Esophagus muscularis mucosa (tissue), 4 donors: ENCODE measurements around the gene ZNF480. TPM values are rescaled to one million over a fixed set of nuclear protein-coding genes. Genes with fewer than 3 reads are reported as not detected.
"Not testable (repeated sequence)": the region's sequence is repeated elsewhere in the genome, so short reads cannot be mapped to it uniquely, and the experiment has no call there.

Source experiments
- DNase-seq: peaks from one replicate; pipeline ENCODE4 v3.0.0-alpha.2; 2017; ENCODE audit errors: extremely low spot score
- H3K27ac ChIP-seq, 4 donors: fragments of 200-600 bp; sonication (generic); replicated peaks in 1 of 4; 1 replicate in 3 of 4; 2 replicates in 1 of 4; pipeline ENCODE4 v1.5.1; 2016 to 2019; ENCODE audit warnings: mild to moderate bottlenecking in 1 of 4
- H3K27me3 ChIP-seq, 4 donors: fragments of 200-600 bp; sonication (generic); one replicate each; pipeline versions ENCODE4 v1.5.1 to v1.6.0; 2016 to 2019
- H3K36me3 ChIP-seq, 4 donors: fragments of 200-600 bp; sonication (generic); one replicate each; pipeline ENCODE4 v1.5.1; 2016 to 2019
- H3K4me1 ChIP-seq, 4 donors: fragments of 200-600 bp; sonication (generic); one replicate each; pipeline ENCODE4 v1.5.1; 2016 to 2019
- H3K4me3 ChIP-seq, 4 donors: fragments of 200-600 bp; sonication (generic); 1 replicate in 2 of 4; 2 replicates in 2 of 4; pipeline ENCODE4 v1.5.1; 2016 to 2019; ENCODE audit warnings: mild to moderate bottlenecking in 4 of 4, moderate library complexity in 1 of 4
- H3K9me3 ChIP-seq, 4 donors: fragments of 200-600 bp; sonication (generic); 1 replicate in 3 of 4; 2 replicates in 1 of 4; pipeline ENCODE4 v1.5.1; 2016 to 2019
- EP300 ChIP-seq: sonication (generic); formaldehyde crosslinking; IDR thresholded peaks from one replicate; pipeline ENCODE4 v1.6.1; 2017; ENCODE audit warnings: antibody characterized with exemption
- POLR2A ChIP-seq: fragments of 450-650 bp; IDR thresholded peaks from one replicate; pipeline ENCODE4 v1.6.1; 2017; ENCODE audit warnings: antibody characterized with exemption, moderate library complexity, mild to moderate bottlenecking, low read depth
- POLR2AphosphoS5 ChIP-seq, 2 donors: sonication (generic); formaldehyde crosslinking; IDR thresholded peaks; one replicate each; pipeline ENCODE4 v1.6.1; 2017; ENCODE audit warnings: antibody characterized with exemption in 2 of 2
- WGBS: methylation state at CpG from one replicate; pipeline ENCODE4 v1.1.5; 2018; 5-methylcytosine and 5-hydroxymethylcytosine counted together
- intact Hi-C: fragments of 100-400 bp; cut with DNase I; formaldehyde crosslinking; loops from one replicate; pipeline ENCODE4 v1.15.1; 2023
- total RNA-seq, 4 donors: library from RNA; depleted of rRNA; stranded (reverse); fragments of >200 nt; gene quantifications; one replicate each; pipeline versions ENCODE4 v1.1.0 to v1.2.1, GENCODE V29; 2016
- TF ChIP-seq, protein P1 (sequence below), 3 experiments: fragments of 200-600 bp in 2 of 3; fragments of 450-650 bp in 1 of 3; sonication (generic) in 2 of 3; IDR thresholded peaks; one replicate each; pipeline ENCODE4 v1.5.1; 2017 to 2019; ENCODE audit warnings: antibody characterized with exemption in 3 of 3, mild to moderate bottlenecking in 2 of 3, moderate library complexity in 1 of 3

ZNF480 gene
- total RNA-seq, 4 donors from 2014 or later = 6.0 to 10.0 (median 7.2) TPM

DNA sequence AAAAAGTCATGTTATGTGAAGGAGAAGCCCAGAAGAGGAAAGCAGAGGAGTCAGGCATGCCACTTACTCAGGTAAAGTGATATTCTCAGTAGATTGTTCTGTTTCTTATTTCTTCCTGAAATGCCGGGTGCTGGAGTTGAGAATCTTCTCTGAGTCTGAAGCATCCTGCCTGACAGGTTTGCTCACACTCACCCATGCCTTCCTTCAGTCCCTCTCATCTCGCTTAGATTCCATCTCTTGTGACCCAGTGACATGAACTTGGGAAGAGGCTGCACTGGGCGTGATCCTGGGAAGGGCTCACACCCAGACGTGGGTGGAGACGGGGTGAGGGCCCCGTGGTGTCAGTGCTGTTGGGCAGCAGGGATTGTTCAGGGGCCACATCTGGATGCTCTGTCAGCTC, 19.5 kb upstream of the ZNF480 start:
- peaks cover 2 to 26% (median 12%) of the 10 kb centered on the region in 4 donors for H3K36me3 ChIP-seq
- no peak for TF ChIP-seq POLR2AphosphoS5 (IDR thresholded peaks at IDR 0.05)
- TF ChIP-seq EP300 = no peak
- TF ChIP-seq, protein P1, sequence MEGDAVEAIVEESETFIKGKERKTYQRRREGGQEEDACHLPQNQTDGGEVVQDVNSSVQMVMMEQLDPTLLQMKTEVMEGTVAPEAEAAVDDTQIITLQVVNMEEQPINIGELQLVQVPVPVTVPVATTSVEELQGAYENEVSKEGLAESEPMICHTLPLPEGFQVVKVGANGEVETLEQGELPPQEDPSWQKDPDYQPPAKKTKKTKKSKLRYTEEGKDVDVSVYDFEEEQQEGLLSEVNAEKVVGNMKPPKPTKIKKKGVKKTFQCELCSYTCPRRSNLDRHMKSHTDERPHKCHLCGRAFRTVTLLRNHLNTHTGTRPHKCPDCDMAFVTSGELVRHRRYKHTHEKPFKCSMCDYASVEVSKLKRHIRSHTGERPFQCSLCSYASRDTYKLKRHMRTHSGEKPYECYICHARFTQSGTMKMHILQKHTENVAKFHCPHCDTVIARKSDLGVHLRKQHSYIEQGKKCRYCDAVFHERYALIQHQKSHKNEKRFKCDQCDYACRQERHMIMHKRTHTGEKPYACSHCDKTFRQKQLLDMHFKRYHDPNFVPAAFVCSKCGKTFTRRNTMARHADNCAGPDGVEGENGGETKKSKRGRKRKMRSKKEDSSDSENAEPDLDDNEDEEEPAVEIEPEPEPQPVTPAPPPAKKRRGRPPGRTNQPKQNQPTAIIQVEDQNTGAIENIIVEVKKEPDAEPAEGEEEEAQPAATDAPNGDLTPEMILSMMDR (IDR thresholded peaks at IDR 0.05) = no peak
- TF ChIP-seq POLR2A = no peak
- H3K27ac ChIP-seq = no peak overlapping the region
- peaks cover 5 to 22% (median 6%) of the 10 kb centered on the region in 4 donors for H3K4me1 ChIP-seq
- H3K9me3 ChIP-seq = no peaks in the 10 kb centered on the region
- intact Hi-C loops = no loop called here
- no peaks in the 10 kb centered on the region for H3K27me3 ChIP-seq
- H3K4me3 ChIP-seq = no peak overlapping the region
- DNase-seq = no peak
- WGBS = 94% methylated on average over 6 of the region's 6 CpGs

DNA sequence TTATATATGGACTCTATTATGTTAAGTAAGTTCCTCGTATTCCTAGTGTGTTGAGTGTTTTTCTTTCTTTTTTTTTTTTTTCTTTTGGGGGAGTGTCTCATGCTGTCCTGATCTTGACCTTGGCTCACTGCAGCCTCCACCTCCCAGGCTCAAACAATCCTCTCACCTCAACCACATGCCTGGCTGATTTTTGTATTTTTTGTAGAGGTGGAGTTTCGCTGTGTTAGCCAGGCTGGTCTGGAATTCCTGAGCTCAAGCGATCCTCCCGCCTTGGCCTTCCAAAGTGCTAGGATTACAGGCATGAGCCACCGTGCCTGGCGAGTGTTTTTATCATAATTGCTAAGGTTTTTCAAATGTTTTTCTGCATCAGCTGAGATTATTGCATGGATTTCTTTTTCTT, 10.7 kb upstream of the ZNF480 start:
- Histone ChIP-seq H3K27me3 (no peaks in the 10 kb centered on the region), H3K4me3 (no peak overlapping the region), H3K4me1 (no peaks in the 10 kb centered on the region), H3K9me3 (no peaks in the 10 kb centered on the region), H3K36me3 (peaks cover 56 to 91% (median 82%) of the 10 kb centered on the region in 4 donors), H3K27ac (no peak overlapping the region)
- DNase-seq = no peak
- 93% methylated on average over 6 of the region's 6 CpGs for WGBS
- TF ChIP-seq POLR2A (no peak), EP300 (no peak), POLR2AphosphoS5 (IDR thresholded peaks at IDR 0.05) (no peak)
- TF ChIP-seq, protein P1 (IDR thresholded peaks at IDR 0.05) = no peak
- intact Hi-C loops = no loop called here

DNA sequence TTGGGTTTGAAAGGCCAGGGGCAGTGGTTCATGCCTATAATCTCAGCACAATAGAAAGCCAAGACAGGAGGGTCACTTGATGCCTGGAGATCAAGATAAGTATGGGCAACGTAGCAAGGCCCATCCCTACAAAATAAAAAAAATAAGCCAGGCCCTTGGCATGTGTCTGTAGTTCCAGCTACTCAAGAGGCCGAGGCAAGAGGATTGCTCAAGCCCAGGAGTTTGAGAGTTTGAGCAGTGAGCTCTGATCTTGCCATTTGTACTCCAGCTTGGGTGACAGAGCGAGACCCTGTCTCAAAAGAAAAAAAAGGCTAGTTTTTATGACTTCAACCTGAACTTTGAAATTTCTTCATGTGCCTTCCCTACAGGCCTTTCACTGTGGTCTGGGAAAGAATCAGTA, 5.2 kb upstream of the ZNF480 start:
- Histone ChIP-seq H3K27ac (no peak overlapping the region), H3K4me1 (peaks cover 5 to 8% (median 7%) of the 10 kb centered on the region in 4 donors), H3K4me3 (no peak overlapping the region), H3K36me3 (peaks cover 28 to 58% (median 42%) of the 10 kb centered on the region in 4 donors), H3K27me3 (no peaks in the 10 kb centered on the region), H3K9me3 (no peaks in the 10 kb centered on the region)
- WGBS = 88% methylated on average over 3 of the region's 3 CpGs
- intact Hi-C loops = no loop called here
- TF ChIP-seq POLR2AphosphoS5 (IDR thresholded peaks at IDR 0.05) (no peak), POLR2A (no peak), EP300 (no peak)
- no peak for DNase-seq

DNA sequence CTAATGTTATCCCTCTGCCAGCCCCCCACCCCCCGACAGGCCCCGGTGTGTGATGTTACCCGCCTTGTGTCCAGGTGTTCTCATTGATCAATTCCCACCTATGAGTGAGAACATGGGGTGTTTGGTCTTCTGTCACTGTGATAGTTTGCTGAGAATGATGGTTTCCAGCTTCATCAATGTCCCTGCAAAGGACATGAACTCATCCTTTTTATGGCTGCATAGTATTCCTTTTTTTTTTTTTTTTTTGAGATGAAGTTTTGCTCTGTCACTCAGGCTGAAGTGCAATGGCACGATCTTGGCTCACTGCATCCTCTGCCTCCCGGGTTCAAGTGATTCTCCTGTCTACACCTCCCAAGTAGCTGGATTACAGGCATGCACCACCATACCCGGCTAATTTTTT, 4.0 kb upstream of the ZNF480 start:
- H3K4me3 ChIP-seq, DNase-seq, H3K27me3 ChIP-seq, H3K27ac ChIP-seq, H3K9me3 ChIP-seq, intact Hi-C loops: not testable (repeated sequence)
- Histone ChIP-seq H3K36me3 (peaks cover 22 to 49% (median 36%) of the 10 kb centered on the region in 4 donors), H3K4me1 (peaks cover 10 to 14% (median 13%) of the 10 kb centered on the region in 4 donors)
- WGBS = over 99% methylated on average over 6 of the region's 6 CpGs

DNA sequence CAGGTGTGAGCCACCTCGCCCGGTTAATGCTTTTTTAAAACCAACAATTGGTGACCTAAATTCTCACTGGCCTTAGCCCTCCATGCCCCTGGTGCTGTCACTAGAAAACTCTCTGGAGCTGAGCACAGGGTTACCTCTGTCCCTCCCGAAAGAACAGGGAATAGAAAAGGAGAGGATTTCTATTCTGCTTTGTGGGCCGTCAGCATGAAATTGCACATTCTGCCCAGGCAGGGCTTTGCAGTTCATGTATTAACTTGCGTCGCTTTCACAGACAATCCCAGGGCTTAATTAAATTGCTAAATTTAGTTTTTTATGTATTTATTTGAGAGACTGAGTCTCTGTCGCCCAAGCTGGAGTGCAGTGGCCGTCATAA, 583 bp upstream of the ZNF480 start:
- no peak for DNase-seq
- 22% methylated on average over 8 of the region's 8 CpGs for WGBS
- intact Hi-C loops = no loop called here
- peak overlapping the region; percentile 89 to 97 (median 94) for H3K27ac ChIP-seq
- peaks cover 15 to 21% (median 19%) of the 10 kb centered on the region in 4 donors for H3K4me1 ChIP-seq
- peak overlapping the region; percentile 86 to 89 (median 86) for H3K4me3 ChIP-seq
- no peaks in the 10 kb centered on the region for H3K27me3 ChIP-seq
- no peaks in the 10 kb centered on the region for H3K9me3 ChIP-seq
- TF ChIP-seq EP300 (no peak), POLR2AphosphoS5 (IDR thresholded peaks at IDR 0.05) (no peak), POLR2A (no peak)
- TF ChIP-seq, protein P1 (IDR thresholded peaks at IDR 0.05) = no peak
- H3K36me3 ChIP-seq = peaks cover 10 to 40% (median 26%) of the 10 kb centered on the region in 4 donors
